Activated CD8-positive, alpha-beta memory T cell treated with anti-CD3 and anti-CD28 coated beads, Interleukin-2, amount 10 ng/mL, durations not matched to agents 7 days and 5 days (primary cell): ENCODE data around the gene SKIL. TPM values are rescaled to one million over a fixed set of nuclear protein-coding genes. Genes with fewer than 3 reads are reported as not detected.
A peak's percentile ranks its signal among the peaks of the same experiment; 100 is the strongest.
"Not testable (repeated sequence)": the region's sequence is repeated elsewhere in the genome, so short reads cannot be mapped to it uniquely, and the experiment has no call there.

Experiments used
- ATAC-seq: fragments of 150-1000 bp; cut with Tn5 transposase; one replicate; pipeline ENCODE4 v1.10.0; 2021; ENCODE audit warnings: moderate library complexity
- CTCF ChIA-PET: fragments of 350-600 bp; sonication (Branson Sonifier 250); formaldehyde crosslinking; loops from one replicate; lab custom pipeline; 2021; ENCODE audit warnings: antibody characterized with exemption; lab: Charles Lee
- DNase-seq: peaks from one replicate; pipeline ENCODE4 v3.0.0-alpha.2; 2020
- H3K27ac Mint-ChIP-seq: one replicate; pipeline ENCODE4 v1.8.0; 2021; ENCODE audit warnings: mild to moderate bottlenecking, mixed read lengths
- H3K27me3 Mint-ChIP-seq: one replicate; pipeline ENCODE4 v1.8.0; 2021; ENCODE audit warnings: mixed read lengths
- H3K36me3 Mint-ChIP-seq: one replicate; pipeline ENCODE4 v1.8.0; 2021; ENCODE audit warnings: mild to moderate bottlenecking, mixed read lengths
- H3K4me1 Mint-ChIP-seq: one replicate; pipeline ENCODE4 v1.8.0; 2021; ENCODE audit warnings: mixed read lengths
- H3K4me3 Mint-ChIP-seq: one replicate; pipeline ENCODE4 v1.8.0; 2021; ENCODE audit warnings: mild to moderate bottlenecking, moderate library complexity, mixed read lengths
- H3K9me3 Mint-ChIP-seq: one replicate; pipeline ENCODE4 v1.8.0; 2022; ENCODE audit warnings: low read depth, mixed read lengths
- total RNA-seq, 2 experiments: library from RNA; stranded (reverse); gene quantifications; one replicate each; pipeline ENCODE4 v1.2.3, GENCODE V29; 2021

The SKIL gene, protein sequence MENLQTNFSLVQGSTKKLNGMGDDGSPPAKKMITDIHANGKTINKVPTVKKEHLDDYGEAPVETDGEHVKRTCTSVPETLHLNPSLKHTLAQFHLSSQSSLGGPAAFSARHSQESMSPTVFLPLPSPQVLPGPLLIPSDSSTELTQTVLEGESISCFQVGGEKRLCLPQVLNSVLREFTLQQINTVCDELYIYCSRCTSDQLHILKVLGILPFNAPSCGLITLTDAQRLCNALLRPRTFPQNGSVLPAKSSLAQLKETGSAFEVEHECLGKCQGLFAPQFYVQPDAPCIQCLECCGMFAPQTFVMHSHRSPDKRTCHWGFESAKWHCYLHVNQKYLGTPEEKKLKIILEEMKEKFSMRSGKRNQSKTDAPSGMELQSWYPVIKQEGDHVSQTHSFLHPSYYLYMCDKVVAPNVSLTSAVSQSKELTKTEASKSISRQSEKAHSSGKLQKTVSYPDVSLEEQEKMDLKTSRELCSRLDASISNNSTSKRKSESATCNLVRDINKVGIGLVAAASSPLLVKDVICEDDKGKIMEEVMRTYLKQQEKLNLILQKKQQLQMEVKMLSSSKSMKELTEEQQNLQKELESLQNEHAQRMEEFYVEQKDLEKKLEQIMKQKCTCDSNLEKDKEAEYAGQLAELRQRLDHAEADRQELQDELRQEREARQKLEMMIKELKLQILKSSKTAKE
- 10 to 100 TPM; 13.9 to 20.9 TPM for total RNA-seq

DNA sequence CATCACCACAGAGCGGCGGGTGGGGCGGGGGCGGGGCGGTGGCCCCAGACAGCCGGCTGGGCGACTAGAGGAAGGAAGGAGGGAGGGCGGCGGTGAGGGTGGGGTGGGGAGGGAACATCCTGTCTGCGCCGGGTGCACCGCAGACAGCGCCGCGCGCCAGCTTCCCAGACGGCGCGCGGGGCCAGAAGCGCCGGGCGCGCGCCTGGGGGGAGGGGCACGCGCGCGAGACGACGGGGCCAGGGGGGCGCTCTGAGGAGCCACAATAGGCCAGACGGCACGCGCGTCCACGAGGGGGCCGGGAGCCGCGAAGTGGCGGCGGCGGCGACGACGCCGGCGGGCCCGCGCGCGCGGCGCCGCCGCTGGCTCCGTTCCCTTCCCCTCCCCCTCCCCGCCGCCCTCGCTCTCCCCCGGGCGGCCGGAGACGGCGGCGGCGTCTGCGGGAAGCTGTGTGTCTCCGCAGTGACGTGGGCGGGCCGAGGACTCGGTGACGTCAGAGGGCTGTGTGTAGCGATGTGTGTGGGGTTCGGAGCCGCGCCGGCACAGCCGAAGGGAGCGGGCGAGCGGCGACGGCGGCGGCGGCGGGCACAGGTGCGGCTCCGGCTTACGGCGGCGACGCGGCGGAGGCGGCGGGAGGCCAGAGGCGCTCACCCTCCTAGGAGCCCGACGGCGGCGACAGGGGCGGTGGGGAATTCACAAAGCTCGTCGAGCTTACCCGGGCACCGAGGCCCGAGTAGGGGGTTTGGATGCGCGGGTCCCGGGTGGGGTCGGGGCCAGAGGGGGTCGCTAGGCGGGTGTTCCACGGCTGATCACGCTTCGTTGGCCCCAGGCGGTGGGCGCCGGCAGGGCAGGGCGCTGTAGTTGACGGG lies at the start of gene SKIL:
Gene SKIL, plus strand, starts transcription at position 540 of the 866 bp plus-strand sequence. CDS start 2,617 bp downstream, outside the sequence.
- DNase-seq, result peak; percentile 95
- Mint-ChIP-seq H3K27me3 (no peaks in the 10 kb centered on the region), H3K36me3 (peaks cover 20% of the 10 kb centered on the region), H3K9me3 (peaks cover 2% of the 10 kb centered on the region), H3K4me3 (peak within 1 kb of the TSS; percentile 86), H3K4me1 (peaks cover 37% of the 10 kb centered on the region), H3K27ac (peak within 1 kb of the TSS; percentile 96)
- ATAC-seq, result peak; percentile 77
- CTCF ChIA-PET, result interaction anchor here (1.1 to 2.1 kb wide), 6 partner anchors 49 to 454 kb away, joined by 3 to 10 read pairs (median 4); partner anchors contain the start of gene PRKCI

DNA sequence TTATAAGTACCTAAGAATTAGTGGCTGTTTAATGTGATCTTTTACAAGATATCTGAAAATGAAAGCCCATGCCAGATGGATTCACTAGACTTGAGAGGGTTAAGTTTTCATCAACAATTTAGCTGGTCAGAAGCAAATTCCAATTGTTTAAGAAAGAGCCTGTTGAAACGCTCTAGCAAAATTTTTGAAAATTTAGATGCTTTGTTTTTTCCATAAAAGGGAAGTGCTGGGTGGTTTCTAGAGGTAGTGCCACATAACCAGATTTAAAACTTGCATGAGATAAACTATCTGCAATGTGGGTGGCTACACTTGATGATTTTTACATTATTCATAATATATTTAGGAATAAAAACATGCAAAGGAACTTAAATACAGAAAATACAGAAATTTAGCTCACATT lies 48.5 kb upstream of the SKIL start:
- Mint-ChIP-seq H3K4me1 (no peaks in the 10 kb centered on the region), H3K36me3 (no peaks in the 10 kb centered on the region), H3K4me3 (no peak overlapping the region), H3K9me3 (no peaks in the 10 kb centered on the region), H3K27me3 (no peaks in the 10 kb centered on the region), H3K27ac (no peak overlapping the region)
- CTCF ChIA-PET, result interaction anchor here (0.7 to 1.6 kb wide), 3 partner anchors 14 to 102 kb away, joined by 3 to 5 read pairs (median 5); partner anchors contain the start of gene SKIL
- no peak for DNase-seq
- no peak for ATAC-seq

DNA sequence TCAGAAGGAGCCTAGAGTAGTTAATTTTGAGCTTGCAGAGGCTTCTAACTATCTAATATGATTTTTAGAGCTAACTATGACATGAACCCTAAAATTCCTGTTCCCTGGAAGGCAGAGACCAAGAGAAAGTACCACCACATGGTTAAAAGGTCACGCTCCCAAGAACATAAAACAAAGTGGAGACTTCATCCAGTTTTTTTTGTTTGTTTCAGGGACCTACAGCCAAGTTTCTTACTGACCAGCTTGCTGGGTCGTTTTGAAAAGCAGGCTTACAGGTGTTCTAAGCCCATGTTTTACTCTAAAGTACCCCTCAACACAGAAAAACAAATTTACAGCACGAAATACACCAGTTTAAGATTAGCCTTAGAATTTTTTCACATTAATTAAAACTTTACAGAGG lies 39.6 kb upstream of the SKIL start:
- CTCF ChIA-PET, result interaction anchor here (1.1 kb wide), 1 partner anchor 93 kb away, joined by 3 read pairs; no protein-coding TSS in a partner anchor

DNA sequence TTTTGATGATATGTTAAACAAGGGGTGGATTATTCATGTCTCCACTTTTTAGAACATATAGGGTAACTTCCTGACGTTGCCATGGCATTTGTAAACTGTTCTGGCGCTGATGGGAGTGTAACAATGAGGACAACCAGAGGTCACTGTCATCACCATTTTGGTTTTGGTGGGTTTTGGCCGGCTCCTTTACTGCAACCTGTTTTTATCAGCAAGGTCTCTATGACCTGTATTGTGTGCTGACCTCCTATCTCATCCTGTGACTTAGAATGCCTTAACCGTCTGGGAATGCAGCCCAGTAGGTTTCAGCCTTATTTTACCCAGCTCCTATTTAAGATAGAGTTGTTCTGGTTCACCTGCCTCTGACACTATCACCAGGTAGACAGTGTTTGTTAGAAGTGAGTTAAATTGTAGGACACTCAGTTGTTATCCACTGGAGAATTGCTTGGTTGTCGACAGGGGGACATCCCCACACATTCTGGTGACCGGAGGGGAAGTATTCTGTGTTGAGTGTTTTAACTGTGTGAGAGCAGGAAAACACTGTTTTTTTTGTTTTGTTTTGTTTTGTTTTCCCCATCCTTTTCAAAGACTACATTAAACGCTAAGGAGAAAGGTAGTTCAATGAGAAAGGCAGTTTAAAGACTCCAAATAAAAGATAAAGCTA lies 36.9 kb upstream of the SKIL start:
- CTCF ChIA-PET, result no interaction called here
- no peak for ATAC-seq
- Mint-ChIP-seq H3K27me3 (peaks cover 17% of the 10 kb centered on the region), H3K27ac (no peak overlapping the region), H3K4me3 (no peak overlapping the region), H3K4me1 (no peaks in the 10 kb centered on the region), H3K36me3 (no peaks in the 10 kb centered on the region), H3K9me3 (no peaks in the 10 kb centered on the region)
- DNase-seq, result no peak

More for the DNA sequence above, 39.6 kb upstream of the SKIL start:
- no peaks in the 10 kb centered on the region for H3K9me3 Mint-ChIP-seq
- DNase-seq (no peak), ATAC-seq (no peak)
- H3K36me3 Mint-ChIP-seq, result no peaks in the 10 kb centered on the region
- H3K4me3 Mint-ChIP-seq, result no peak overlapping the region
- H3K4me1 Mint-ChIP-seq, result no peaks in the 10 kb centered on the region
- peaks cover 9% of the 10 kb centered on the region for H3K27me3 Mint-ChIP-seq
- no peak overlapping the region for H3K27ac Mint-ChIP-seq

DNA sequence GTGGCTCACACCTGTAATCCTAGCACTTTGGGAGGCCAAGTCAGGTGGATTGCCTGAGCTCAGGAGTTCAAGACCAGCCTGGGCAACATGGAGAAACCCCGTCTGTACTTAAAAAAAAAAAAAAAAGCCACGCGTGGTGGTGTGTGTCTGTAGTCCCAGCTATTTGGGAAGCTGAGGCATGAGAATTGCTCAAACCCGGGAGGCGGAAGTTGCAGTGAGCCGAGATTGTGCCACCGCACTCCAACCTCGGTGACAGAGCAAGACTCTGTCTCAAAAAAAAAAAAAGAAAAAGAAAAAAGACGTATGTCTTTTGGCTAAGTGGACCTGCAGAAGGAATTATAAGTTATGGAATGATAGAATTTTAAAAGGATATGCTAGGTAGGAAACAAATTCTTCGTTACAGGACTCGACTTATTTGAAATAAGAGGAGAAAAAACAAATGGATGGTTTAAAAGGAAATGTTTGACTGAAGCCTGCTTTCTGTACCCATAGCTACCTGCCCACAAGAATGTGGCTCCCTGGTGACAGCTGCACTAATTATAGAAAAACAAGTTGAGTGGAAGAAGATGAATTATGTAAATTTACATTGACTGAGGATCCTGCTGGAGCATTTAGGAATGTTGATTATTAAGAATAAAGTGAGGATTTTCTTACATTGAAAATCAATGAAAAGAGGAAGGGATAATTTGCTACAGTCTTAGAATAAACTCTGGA lies 36.0 kb upstream of the SKIL start:
- Mint-ChIP-seq H3K27ac (no peak overlapping the region), H3K36me3 (no peaks in the 10 kb centered on the region), H3K9me3 (no peaks in the 10 kb centered on the region), H3K4me3 (no peak overlapping the region), H3K27me3 (peaks cover 17% of the 10 kb centered on the region), H3K4me1 (no peaks in the 10 kb centered on the region)
- CTCF ChIA-PET, result no interaction called here
- no peak for ATAC-seq
- DNase-seq, result no peak

DNA sequence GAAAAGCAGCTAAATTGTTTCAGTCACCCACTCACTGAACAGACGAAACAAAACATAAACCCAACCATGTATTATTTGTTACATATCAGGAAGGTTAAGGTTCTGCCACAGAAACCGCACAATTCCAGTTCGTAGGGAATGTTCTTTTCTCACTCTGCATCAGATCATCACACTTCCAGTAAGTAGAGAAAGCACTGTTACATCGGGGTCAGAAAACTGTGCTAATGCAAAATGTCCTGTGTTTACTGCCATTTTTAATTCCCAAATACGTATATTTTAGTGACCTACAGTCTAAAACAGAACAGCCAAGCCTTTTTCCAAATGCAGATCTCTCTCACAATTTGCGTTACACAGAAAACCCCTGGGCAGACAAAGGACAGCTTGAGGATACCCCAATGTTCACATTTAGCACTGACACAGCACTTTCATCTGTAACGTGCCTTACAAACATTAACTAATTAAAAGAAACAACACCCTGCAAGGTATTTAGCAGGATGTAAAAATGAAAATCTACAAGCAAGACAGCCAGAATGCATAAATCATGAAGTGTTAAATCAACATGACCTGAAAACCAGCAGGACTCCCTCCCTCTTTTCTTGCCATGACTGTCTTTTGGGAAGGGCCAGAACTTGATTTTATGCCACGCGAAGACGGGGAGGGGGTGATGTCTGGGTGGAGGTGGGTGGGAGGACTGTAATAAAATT lies 34.8 kb upstream of the SKIL start:
- H3K4me3 Mint-ChIP-seq, result no peak overlapping the region
- H3K4me1 Mint-ChIP-seq, result peaks cover 3% of the 10 kb centered on the region
- no peak overlapping the region for H3K27ac Mint-ChIP-seq
- CTCF ChIA-PET, result interaction anchor here (0.6 kb wide), 1 partner anchor 14 kb away, joined by 3 read pairs; no protein-coding TSS in a partner anchor
- DNase-seq (no peak), ATAC-seq (no peak)
- H3K9me3 Mint-ChIP-seq, result no peaks in the 10 kb centered on the region
- no peaks in the 10 kb centered on the region for H3K36me3 Mint-ChIP-seq
- peaks cover 17% of the 10 kb centered on the region for H3K27me3 Mint-ChIP-seq

DNA sequence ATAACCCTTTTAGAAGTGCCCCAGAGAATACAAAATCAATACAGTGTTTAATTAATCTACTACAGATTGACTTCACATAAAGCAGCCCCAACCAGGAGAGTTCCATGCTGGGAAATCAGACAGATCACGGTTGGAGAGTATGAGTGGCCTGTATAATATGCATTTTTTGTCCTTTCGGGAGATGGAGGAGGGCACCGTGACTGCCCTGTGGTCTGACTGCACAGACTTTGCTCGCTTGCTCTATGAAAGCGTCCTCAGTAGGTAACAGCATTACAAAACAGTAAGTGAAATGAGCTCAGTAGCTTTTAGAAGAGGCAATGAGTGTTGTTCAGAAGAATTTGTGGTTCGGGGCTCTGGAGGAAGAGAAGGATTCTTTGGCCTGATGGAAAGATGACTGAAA lies 34.2 kb upstream of the SKIL start:
- Mint-ChIP-seq H3K4me3 (no peak overlapping the region), H3K36me3 (no peaks in the 10 kb centered on the region), H3K9me3 (no peaks in the 10 kb centered on the region), H3K27ac (no peak overlapping the region), H3K4me1 (peaks cover 3% of the 10 kb centered on the region), H3K27me3 (peaks cover 17% of the 10 kb centered on the region)
- ATAC-seq (no peak), DNase-seq (no peak)
- CTCF ChIA-PET, result no interaction called here

DNA sequence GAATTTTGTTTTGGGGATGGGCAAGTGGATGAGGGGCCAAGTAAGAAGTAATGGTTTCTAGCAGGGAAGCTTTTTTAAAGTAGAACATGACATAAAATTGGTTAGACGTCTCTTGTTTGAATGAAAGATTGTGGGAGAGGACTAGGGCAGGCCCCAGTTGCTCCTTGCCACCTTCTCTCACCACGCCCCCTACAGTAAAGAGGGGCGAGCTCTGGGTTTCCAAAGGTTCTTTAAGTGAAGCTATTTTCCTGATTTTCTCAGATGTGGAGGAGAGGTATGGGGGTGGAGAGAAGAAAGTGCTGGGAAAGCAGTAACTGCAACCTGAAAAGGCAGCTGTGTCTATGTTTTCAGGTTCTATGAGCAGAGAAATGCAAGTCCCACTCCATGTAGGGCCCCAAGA lies 32.6 kb upstream of the SKIL start:
- Mint-ChIP-seq H3K27ac (no peak overlapping the region), H3K27me3 (peaks cover 17% of the 10 kb centered on the region), H3K4me1 (peaks cover 3% of the 10 kb centered on the region), H3K9me3 (no peaks in the 10 kb centered on the region), H3K36me3 (no peaks in the 10 kb centered on the region), H3K4me3 (no peak overlapping the region)
- DNase-seq (no peak), ATAC-seq (no peak)
- CTCF ChIA-PET, result interaction anchor here (1.4 kb wide), 1 partner anchor 14 kb away, joined by 4 read pairs; no protein-coding TSS in a partner anchor

DNA sequence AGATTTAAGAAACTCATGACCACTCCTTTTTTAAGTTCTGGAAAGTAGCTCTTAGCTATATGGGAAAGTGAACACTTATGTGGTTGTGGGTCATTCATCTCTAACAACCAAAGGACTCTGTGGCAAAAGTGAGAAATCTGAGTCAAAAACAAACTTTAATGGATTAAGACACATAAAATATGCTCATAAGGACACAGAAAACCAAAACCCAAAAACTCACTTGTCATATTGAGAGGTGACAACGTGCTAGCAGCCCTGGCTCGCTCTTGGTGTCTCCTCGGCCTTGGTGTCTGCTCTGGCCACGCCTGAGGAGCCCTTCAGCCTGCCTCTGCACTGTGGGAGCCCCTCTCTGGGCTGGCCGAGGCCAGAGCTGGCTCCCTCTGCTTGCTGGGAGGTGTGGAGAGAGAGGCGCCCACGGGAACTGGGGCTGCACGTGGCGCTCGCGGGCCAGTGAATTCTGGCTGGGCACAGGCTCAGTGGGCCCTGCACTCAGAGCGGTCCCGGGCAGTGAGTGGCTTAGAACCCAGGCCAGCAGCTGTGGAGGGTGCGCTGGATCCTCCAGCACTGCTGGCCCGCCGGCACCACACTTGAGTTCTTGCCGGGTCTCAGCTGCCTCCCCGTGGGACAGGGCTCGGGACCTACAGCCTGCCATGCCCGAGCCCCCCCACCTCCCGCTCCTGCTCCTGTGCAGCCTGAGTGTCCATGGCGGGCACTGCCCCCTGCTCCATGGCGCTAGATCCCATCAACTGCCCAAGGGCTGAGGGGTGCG lies 30.3 kb upstream of the SKIL start:
- Mint-ChIP-seq H3K4me1 (peaks cover 3% of the 10 kb centered on the region), H3K27me3 (peaks cover 14% of the 10 kb centered on the region), H3K4me3 (no peak overlapping the region), H3K27ac (no peak overlapping the region), H3K9me3 (no peaks in the 10 kb centered on the region), H3K36me3 (no peaks in the 10 kb centered on the region)
- ATAC-seq (no peak), DNase-seq (no peak)
- CTCF ChIA-PET, result no interaction called here

DNA sequence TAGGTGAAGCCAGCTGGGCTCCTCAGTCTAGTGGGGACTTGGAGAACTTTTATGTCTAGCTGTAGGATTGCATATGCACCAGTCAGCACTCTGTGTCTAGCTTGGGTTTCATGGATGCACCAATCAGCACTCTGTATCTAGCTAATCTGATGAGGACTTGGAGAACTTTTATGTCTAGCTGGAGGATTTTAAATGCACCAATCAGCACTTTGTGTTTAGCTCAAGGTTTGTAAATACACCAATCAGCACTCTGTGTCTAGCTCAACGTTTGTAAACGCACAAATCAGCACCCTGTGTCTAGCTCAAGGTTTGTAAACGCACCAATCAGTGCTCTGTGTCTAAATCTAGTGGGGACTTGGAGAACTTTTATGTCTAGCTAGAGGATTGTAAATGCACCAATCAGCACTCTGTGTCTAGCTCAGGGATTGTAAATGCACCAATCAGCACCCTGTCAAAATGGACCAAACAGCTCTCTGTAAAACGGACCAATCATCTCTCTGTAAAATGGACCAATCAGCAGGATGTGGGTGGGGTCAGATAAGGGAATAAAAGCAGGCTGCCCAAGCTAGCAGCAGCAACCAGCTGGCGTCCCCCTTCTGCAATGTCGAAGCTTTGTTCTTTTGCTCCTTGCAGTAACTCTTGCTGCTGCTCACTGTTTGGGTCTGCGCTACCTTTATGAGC lies 29.5 kb upstream of the SKIL start:
- H3K27ac Mint-ChIP-seq, CTCF ChIA-PET, H3K9me3 Mint-ChIP-seq, ATAC-seq, H3K4me3 Mint-ChIP-seq, H3K4me1 Mint-ChIP-seq, H3K27me3 Mint-ChIP-seq, H3K36me3 Mint-ChIP-seq, DNase-seq: not testable (repeated sequence)

DNA sequence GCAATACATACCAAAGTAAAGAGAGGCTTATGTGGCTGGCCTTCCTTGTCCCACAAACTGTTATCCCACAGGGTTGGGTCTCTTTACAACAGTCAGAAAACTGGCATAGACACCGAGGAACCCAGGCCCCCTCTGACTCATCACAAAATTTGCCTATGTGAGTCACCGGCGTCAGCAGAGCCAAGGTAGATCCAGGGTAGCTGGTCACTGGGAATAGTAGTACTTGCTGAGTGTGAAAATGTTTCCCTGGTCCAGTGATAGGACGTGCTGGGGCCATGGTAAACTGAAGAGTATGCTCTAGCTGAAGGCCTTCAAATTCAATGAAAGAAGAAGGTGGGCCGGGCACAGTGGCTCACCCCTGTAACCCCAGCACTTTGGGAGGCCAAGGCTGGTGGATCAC lies 27.1 kb upstream of the SKIL start:
- H3K36me3 Mint-ChIP-seq, result no peaks in the 10 kb centered on the region
- DNase-seq (no peak), ATAC-seq (no peak)
- no peak overlapping the region for H3K27ac Mint-ChIP-seq
- CTCF ChIA-PET, result no interaction called here
- H3K4me3 Mint-ChIP-seq, result no peak overlapping the region
- no peaks in the 10 kb centered on the region for H3K27me3 Mint-ChIP-seq
- no peaks in the 10 kb centered on the region for H3K9me3 Mint-ChIP-seq
- peaks cover 3% of the 10 kb centered on the region for H3K4me1 Mint-ChIP-seq
